ENCODE results near the gene TNFRSF9. TPM values are rescaled to one million over a fixed set of nuclear protein-coding genes. Genes with fewer than 3 reads are reported as not detected.

The TNFRSF9 gene
- polyA plus RNA-seq, 2 of the 4 experiments (the other 2 are of a cell fraction): 0.75 to 3.2 TPM

DNA sequence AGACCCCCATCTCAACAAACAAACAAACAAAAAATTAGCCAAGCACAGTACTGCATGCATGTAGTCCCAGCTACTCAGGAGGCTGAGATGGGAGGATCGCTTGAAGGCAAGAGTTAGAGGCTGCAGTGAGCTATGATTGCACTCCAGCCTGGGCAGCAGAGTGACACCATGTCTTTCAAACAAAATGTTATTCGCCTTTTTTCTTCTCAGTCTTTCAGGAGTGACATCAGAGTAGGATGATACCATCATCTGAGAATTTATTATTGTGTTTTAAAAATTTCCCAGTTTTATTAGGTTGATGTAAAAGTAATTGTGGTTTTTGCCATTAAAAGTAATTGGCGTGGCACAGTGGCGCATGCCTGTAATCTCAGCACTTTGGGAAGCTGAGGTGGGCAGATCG, 31.6 kb upstream of the TNFRSF9 start:
- FAIRE-seq (no peak), DNase-seq (ENCODE audit: low read depth in 1 of 2, low spot score in 1 of 2) (no peak), ATAC-seq (no peak)
- CTCF ChIA-PET: interaction anchor here (0.7 to 1.7 kb wide), 4 partner anchors 9 to 380 kb away, joined by 3 to 10 read pairs (median 4); no protein-coding TSS in a partner anchor
- no peak overlapping the region for H3K4me3 ChIP-seq
- no peaks in the 10 kb centered on the region for H3K9me3 ChIP-seq
- H3K4me1 ChIP-seq: 0 out of 3 replicates have a peak, but pooled peaks cover 3% of the 10 kb centered on the region
- 93% methylated on average over 5 of the region's 5 CpGs for WGBS (ENCODE audit: missing lambda C conversion rate)
- TF ChIP-seq ZNF302 (CRISPR knock-in tag; IDR thresholded peaks at IDR 0.05): no peak
- POLR2A ChIA-PET: no interaction called here
- no peak overlapping the region for H3K4me2 ChIP-seq
- H3K27ac ChIP-seq: no peak overlapping the region

DNA sequence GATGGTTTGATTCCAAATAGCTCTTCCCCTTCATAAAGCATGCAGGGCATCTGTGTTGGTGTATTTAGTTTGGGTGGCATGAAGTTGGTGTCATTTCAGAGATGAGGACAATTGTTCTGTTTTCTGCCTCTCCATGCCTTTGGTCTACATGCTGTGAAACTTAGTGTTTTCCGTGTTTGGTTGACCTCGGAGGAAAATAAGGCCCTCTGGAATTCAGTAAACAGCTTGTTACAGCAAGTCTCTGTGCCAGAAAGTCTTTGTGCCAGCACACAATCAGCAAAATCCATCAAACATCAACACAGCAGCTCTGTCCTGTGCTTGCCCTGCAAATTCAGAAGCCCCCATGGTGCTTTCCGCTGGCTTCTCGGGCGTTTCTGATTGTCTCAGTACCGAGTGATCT, 30.4 kb upstream of the TNFRSF9 start:
- no peak overlapping the region for H3K4me2 ChIP-seq
- ChIA-PET CTCF (interaction anchor here (0.7 to 1.4 kb wide), 4 partner anchors 343 to 380 kb away, joined by 3 to 4 read pairs (median 4); no protein-coding TSS in a partner anchor), POLR2A (no interaction called here)
- H3K4me3 ChIP-seq: no peak overlapping the region
- ATAC-seq: no peak
- 99% methylated on average over 6 of the region's 6 CpGs for WGBS (ENCODE audit: missing lambda C conversion rate)
- FAIRE-seq: no peak
- no peak overlapping the region for H3K27ac ChIP-seq
- TF ChIP-seq RARB (CRISPR knock-in tag; IDR thresholded peaks at IDR 0.05) (no peak), ZNF302 (CRISPR knock-in tag; IDR thresholded peaks at IDR 0.05) (no peak), RNF2 (IDR thresholded peaks at IDR 0.05; ENCODE audit: borderline replicate concordance, low read depth) (no peak), MYC (IDR thresholded peaks at IDR 0.05; ENCODE audit: borderline replicate concordance, low read length) (no peak), MAFK (IDR thresholded peaks at IDR 0.05; ENCODE audit: partially characterized antibody) (no peak), CEBPB (IDR thresholded peaks at IDR 0.05) (no peak), CBX8 (IDR thresholded peaks at IDR 0.05) (no peak)
- TF ChIP-seq, protein P1, sequence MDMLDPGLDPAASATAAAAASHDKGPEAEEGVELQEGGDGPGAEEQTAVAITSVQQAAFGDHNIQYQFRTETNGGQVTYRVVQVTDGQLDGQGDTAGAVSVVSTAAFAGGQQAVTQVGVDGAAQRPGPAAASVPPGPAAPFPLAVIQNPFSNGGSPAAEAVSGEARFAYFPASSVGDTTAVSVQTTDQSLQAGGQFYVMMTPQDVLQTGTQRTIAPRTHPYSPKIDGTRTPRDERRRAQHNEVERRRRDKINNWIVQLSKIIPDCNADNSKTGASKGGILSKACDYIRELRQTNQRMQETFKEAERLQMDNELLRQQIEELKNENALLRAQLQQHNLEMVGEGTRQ (IDR thresholded peaks at IDR 0.05): no peak
- TF ChIP-seq, protein P2, sequence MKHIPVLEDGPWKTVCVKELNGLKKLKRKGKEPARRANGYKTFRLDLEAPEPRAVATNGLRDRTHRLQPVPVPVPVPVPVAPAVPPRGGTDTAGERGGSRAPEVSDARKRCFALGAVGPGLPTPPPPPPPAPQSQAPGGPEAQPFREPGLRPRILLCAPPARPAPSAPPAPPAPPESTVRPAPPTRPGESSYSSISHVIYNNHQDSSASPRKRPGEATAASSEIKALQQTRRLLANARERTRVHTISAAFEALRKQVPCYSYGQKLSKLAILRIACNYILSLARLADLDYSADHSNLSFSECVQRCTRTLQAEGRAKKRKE (CRISPR knock-in tag; IDR thresholded peaks at IDR 0.05; ENCODE audit: low read depth): no peak
- H3K4me1 ChIP-seq: 0 out of 3 replicates have a peak, but pooled peaks cover 3% of the 10 kb centered on the region
- H3K9me3 ChIP-seq: no peaks in the 10 kb centered on the region
- DNase-seq (ENCODE audit: low read depth in 1 of 2, low spot score in 1 of 2): no peak

DNA sequence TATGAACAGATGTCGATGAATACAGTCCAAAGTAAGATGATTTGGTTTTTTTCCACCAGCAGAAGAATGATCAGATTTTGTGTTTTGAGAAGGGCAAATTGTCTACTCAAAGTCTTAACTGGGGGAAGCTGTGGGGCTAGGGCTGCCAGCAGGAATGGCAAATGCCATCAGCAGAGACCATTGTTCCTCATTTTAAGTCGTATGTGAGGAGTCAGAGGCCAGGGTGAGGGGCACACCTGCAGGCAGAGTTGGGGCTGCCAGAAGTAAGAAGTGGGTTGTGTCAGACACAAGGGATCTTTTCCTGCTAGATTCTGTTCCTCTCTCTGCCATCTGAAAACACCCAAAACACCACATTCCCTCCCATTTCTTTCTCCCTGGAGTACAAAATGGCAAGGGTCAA, 29.6 kb upstream of the TNFRSF9 start:
- no peak for DNase-seq (ENCODE audit: low read depth in 1 of 2, low spot score in 1 of 2)
- no peaks in the 10 kb centered on the region for H3K4me1 ChIP-seq
- H3K4me2 ChIP-seq: no peak overlapping the region
- H3K4me3 ChIP-seq: no peak overlapping the region
- CTCF ChIA-PET: interaction anchor here (0.7 to 1.4 kb wide), 4 partner anchors 344 to 412 kb away, joined by 3 to 4 read pairs (median 4); no protein-coding TSS in a partner anchor
- no peak for FAIRE-seq
- TF ChIP-seq KDM1A (IDR thresholded peaks at IDR 0.05; ENCODE audit: low read depth) (no peak), JUN (IDR thresholded peaks at IDR 0.05) (no peak), SMC3 (IDR thresholded peaks at IDR 0.05) (no peak), FOSB (CRISPR knock-in tag; IDR thresholded peaks at IDR 0.05) (no peak), ZFP36 (IDR thresholded peaks at IDR 0.05; ENCODE audit: borderline replicate concordance, partially characterized antibody) (no peak), HOXA7 (CRISPR knock-in tag; IDR thresholded peaks at IDR 0.05) (no peak), POLR2AphosphoS2 (conservative IDR thresholded peaks at IDR 0.05; ENCODE audit: low read length) (no peak), FOSL2 (IDR thresholded peaks at IDR 0.05) (no peak), FOSL2 (CRISPR knock-in tag; IDR thresholded peaks at IDR 0.05) (no peak), MAFK (IDR thresholded peaks at IDR 0.05; ENCODE audit: partially characterized antibody) (no peak), RARB (CRISPR knock-in tag; IDR thresholded peaks at IDR 0.05) (no peak), EHMT2 (IDR thresholded peaks at IDR 0.05; ENCODE audit: low read depth) (no peak), HEYL (CRISPR knock-in tag; IDR thresholded peaks at IDR 0.05) (no peak), TFCP2L1 (CRISPR knock-in tag; IDR thresholded peaks at IDR 0.05) (no peak), NR3C1 (IDR thresholded peaks at IDR 0.05) (no peak), MYC (IDR thresholded peaks at IDR 0.05; ENCODE audit: borderline replicate concordance, low read length) (no peak), TP53 (CRISPR knock-in tag; IDR thresholded peaks at IDR 0.05) (no peak), ESRRA (IDR thresholded peaks at IDR 0.05; ENCODE audit: borderline replicate concordance, low read length) (no peak), HOXB13 (CRISPR knock-in tag; IDR thresholded peaks at IDR 0.05; ENCODE audit: low read depth) (no peak)
- TF ChIP-seq, protein P1 (IDR thresholded peaks at IDR 0.05): no peak
- TF ChIP-seq, protein P3, sequence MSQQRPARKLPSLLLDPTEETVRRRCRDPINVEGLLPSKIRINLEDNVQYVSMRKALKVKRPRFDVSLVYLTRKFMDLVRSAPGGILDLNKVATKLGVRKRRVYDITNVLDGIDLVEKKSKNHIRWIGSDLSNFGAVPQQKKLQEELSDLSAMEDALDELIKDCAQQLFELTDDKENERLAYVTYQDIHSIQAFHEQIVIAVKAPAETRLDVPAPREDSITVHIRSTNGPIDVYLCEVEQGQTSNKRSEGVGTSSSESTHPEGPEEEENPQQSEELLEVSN (IDR thresholded peaks at IDR 0.05; ENCODE audit: borderline replicate concordance, low read depth): no peak
- H3K27ac ChIP-seq: no peak overlapping the region
- ATAC-seq: no peak
- POLR2A ChIA-PET: no interaction called here
- no peaks in the 10 kb centered on the region for H3K9me3 ChIP-seq
- WGBS (ENCODE audit: missing lambda C conversion rate): 89% methylated on average over 2 of the region's 2 CpGs

Measured in A549 (cell line).